ENCODE results near the gene SCRT2.

GRCh38 chr20:667351-668034, 8.1 kb downstream of the SCRT2 start:
- TF ChIP-seq CTCF (IDR thresholded peaks at IDR 0.05) = peak; percentile 96
- TF ChIP-seq EZH2 (IDR thresholded peaks at IDR 0.05) = no peak
- no peak for TF ChIP-seq EZH2phosphoT487 (IDR thresholded peaks at IDR 0.05)

Data from neural progenitor cell (in vitro differentiated cells).